ENCODE data around the gene ADAMTS2. TPM values are rescaled to one million over a fixed set of nuclear protein-coding genes. Genes with fewer than 3 reads are reported as not detected.

ADAMTS2 gene
- total RNA-seq, 1 donor from 2014 or later, result 8.2 TPM

- TF ChIP-seq CTCF (IDR thresholded peaks at IDR 0.05; ENCODE audit: unreplicated experiment), result no peak
- H3K9me3 Mint-ChIP-seq, result peaks cover 5% of the 10 kb centered on the region
- H3K27ac Mint-ChIP-seq, result no peak overlapping the region
- H3K4me1 Mint-ChIP-seq, result peaks cover 8% of the 10 kb centered on the region
- DNase-seq (ENCODE audit: low spot score in 2 of 2, unreplicated experiment in 2 of 2), result no peak
- H3K36me3 Mint-ChIP-seq, result no peaks in the 10 kb centered on the region
- H3K27me3 Mint-ChIP-seq (ENCODE audit: low read depth), result no peaks in the 10 kb centered on the region
- no peak overlapping the region for H3K4me3 Mint-ChIP-seq
These were observed 140.0 kb downstream of the ADAMTS2 start for GRCh38 chr5:179205277-179205676.

- TF ChIP-seq CTCF (IDR thresholded peaks at IDR 0.05; ENCODE audit: unreplicated experiment), result no peak
These were observed 140.7 kb downstream of the ADAMTS2 start for GRCh38 chr5:179204572-179204971.

GRCh38 chr5:179203248-179203647 lies 142.0 kb downstream of the ADAMTS2 start:
- Mint-ChIP-seq H3K36me3 (no peaks in the 10 kb centered on the region), H3K4me3 (no peak overlapping the region), H3K4me1 (peaks cover 10% of the 10 kb centered on the region), H3K27ac (no peak overlapping the region), H3K27me3 (ENCODE audit: low read depth) (no peaks in the 10 kb centered on the region), H3K9me3 (peaks cover 5% of the 10 kb centered on the region)
- TF ChIP-seq CTCF (IDR thresholded peaks at IDR 0.05; ENCODE audit: unreplicated experiment), result no peak
- no peak for DNase-seq (ENCODE audit: low spot score in 2 of 2, unreplicated experiment in 2 of 2)

More at GRCh38 chr5:179204572-179204971, 140.7 kb downstream of the ADAMTS2 start:
- no peaks in the 10 kb centered on the region for H3K27me3 Mint-ChIP-seq (ENCODE audit: low read depth)
- no peak for DNase-seq (ENCODE audit: low spot score in 2 of 2, unreplicated experiment in 2 of 2)
- no peak overlapping the region for H3K4me3 Mint-ChIP-seq
- H3K4me1 Mint-ChIP-seq, result peaks cover 8% of the 10 kb centered on the region
- no peaks in the 10 kb centered on the region for H3K36me3 Mint-ChIP-seq
- H3K9me3 Mint-ChIP-seq, result peaks cover 5% of the 10 kb centered on the region
- H3K27ac Mint-ChIP-seq, result no peak overlapping the region

- H3K4me1 Mint-ChIP-seq, result peaks cover 11% of the 10 kb centered on the region
- no peak overlapping the region for H3K27ac Mint-ChIP-seq
- TF ChIP-seq CTCF (IDR thresholded peaks at IDR 0.05; ENCODE audit: unreplicated experiment), result no peak
- DNase-seq (ENCODE audit: low spot score in 2 of 2, unreplicated experiment in 2 of 2), result no peak
- no peaks in the 10 kb centered on the region for H3K27me3 Mint-ChIP-seq (ENCODE audit: low read depth)
- H3K9me3 Mint-ChIP-seq, result peaks cover 5% of the 10 kb centered on the region
- H3K4me3 Mint-ChIP-seq, result no peak overlapping the region
- no peaks in the 10 kb centered on the region for H3K36me3 Mint-ChIP-seq
These were observed 143.3 kb downstream of the ADAMTS2 start for GRCh38 chr5:179201986-179202385.

GRCh38 chr5:179199246-179199645 lies 146.0 kb downstream of the ADAMTS2 start:
- no peak for DNase-seq (ENCODE audit: low spot score in 2 of 2, unreplicated experiment in 2 of 2)
- no peak for TF ChIP-seq CTCF (IDR thresholded peaks at IDR 0.05; ENCODE audit: unreplicated experiment)
- no peaks in the 10 kb centered on the region for H3K36me3 Mint-ChIP-seq

GRCh38 chr5:179198825-179199224 lies 146.4 kb downstream of the ADAMTS2 start:
- H3K27ac Mint-ChIP-seq, result no peak overlapping the region
- H3K9me3 Mint-ChIP-seq, result peaks cover 5% of the 10 kb centered on the region
- TF ChIP-seq CTCF (IDR thresholded peaks at IDR 0.05; ENCODE audit: unreplicated experiment), result no peak
- no peaks in the 10 kb centered on the region for H3K36me3 Mint-ChIP-seq
- no peak overlapping the region for H3K4me3 Mint-ChIP-seq
- DNase-seq (ENCODE audit: low spot score in 2 of 2, unreplicated experiment in 2 of 2), result no peak
- H3K27me3 Mint-ChIP-seq (ENCODE audit: low read depth), result no peaks in the 10 kb centered on the region
- H3K4me1 Mint-ChIP-seq, result peaks cover 16% of the 10 kb centered on the region

More at GRCh38 chr5:179199246-179199645, 146.0 kb downstream of the ADAMTS2 start:
- H3K9me3 Mint-ChIP-seq, result peaks cover 5% of the 10 kb centered on the region
- no peaks in the 10 kb centered on the region for H3K27me3 Mint-ChIP-seq (ENCODE audit: low read depth)
- no peak overlapping the region for H3K27ac Mint-ChIP-seq
- peaks cover 16% of the 10 kb centered on the region for H3K4me1 Mint-ChIP-seq
- no peak overlapping the region for H3K4me3 Mint-ChIP-seq
